Karpas-422 (cell line): ENCODE measurements around the gene LRCH1. TPM values are rescaled to one million over a fixed set of nuclear protein-coding genes. Genes with fewer than 3 reads are reported as not detected.

ENCODE experiments used
- DNase-seq: peaks from one replicate; pipeline ENCODE4 v3.0.0-alpha.2; 2015
- H2AFZ ChIP-seq: fragments of 200-600 bp; sonication (generic); 2 replicates; pipeline ENCODE4 v1.6.1; 2014; ENCODE audit warnings: antibody characterized with exemption, low read length, mixed read lengths
- H3K27ac ChIP-seq: fragments of 200-600 bp; sonication (generic); 2 replicates; pipeline ENCODE4 v1.5.1; 2014; ENCODE audit warnings: mild to moderate bottlenecking, low read length, moderate library complexity
- H3K27me3 ChIP-seq: fragments of 200-600 bp; sonication (generic); 2 replicates; pipeline ENCODE4 v1.6.1; 2014; ENCODE audit warnings: low read length, mixed read lengths
- H3K36me3 ChIP-seq: fragments of 200-600 bp; sonication (generic); 2 replicates; pipeline ENCODE4 v1.6.1; 2014; ENCODE audit warnings: low read length, mixed read lengths; ENCODE audit not compliant: insufficient read depth
- H3K4me1 ChIP-seq: fragments of 200-600 bp; sonication (generic); 2 replicates; pipeline ENCODE4 v1.6.1; 2014; ENCODE audit warnings: mild to moderate bottlenecking, low read length, mixed read lengths
- H3K4me2 ChIP-seq: fragments of 200-600 bp; sonication (generic); 2 replicates; pipeline ENCODE4 v1.6.1; 2014; ENCODE audit warnings: low read length, low read depth, mild to moderate bottlenecking; ENCODE audit not compliant: poor library complexity, severe bottlenecking
- H3K4me3 ChIP-seq: fragments of 200-600 bp; sonication (generic); 2 replicates; pipeline ENCODE4 v1.5.1; 2014; ENCODE audit warnings: mild to moderate bottlenecking, antibody characterized with exemption, low read length, mixed read lengths
- H3K79me2 ChIP-seq: fragments of 200-600 bp; sonication (generic); 2 replicates; pipeline ENCODE4 v1.6.1; 2014; ENCODE audit warnings: mild to moderate bottlenecking, low read length, mixed read lengths
- H3K9ac ChIP-seq: fragments of 200-600 bp; sonication (generic); 2 replicates; pipeline ENCODE4 v1.6.0; 2014; ENCODE audit warnings: low read length
- H3K9me2 ChIP-seq: fragments of 200-600 bp; sonication (generic), shearing (Covaris generic); replicated peaks from 2 replicates; pipeline ENCODE4 v1.6.0; 2014; ENCODE audit warnings: mild to moderate bottlenecking, low read length, moderate library complexity; ENCODE audit not compliant: insufficient read depth
- H3K9me3 ChIP-seq: fragments of 300-700, 200-600 bp; sonication (generic); 2 replicates; pipeline ENCODE4 v1.6.1; 2014; ENCODE audit warnings: low read length, mixed read lengths
- H4K20me1 ChIP-seq: fragments of 200-600 bp; sonication (generic); 2 replicates; pipeline ENCODE4 v1.6.1; 2014; ENCODE audit warnings: mild to moderate bottlenecking, antibody characterized with exemption, low read length, low read depth; ENCODE audit not compliant: insufficient read depth
- total RNA-seq: library from RNA; depleted of rRNA; stranded (reverse); fragments of >200 nt; shearing (Covaris generic); gene quantifications from 2 replicates; pipeline ENCODE4 v1.2.3, GENCODE V29; 2014; ENCODE audit warnings: low replicate concordance

Gene LRCH1
- total RNA-seq, 1 experiment from 2014 or later, result 0.56 TPM

GRCh38 chr13:46639033-46639981 is 86.3 kb downstream of the LRCH1 start:
- Histone ChIP-seq H3K9ac (no peak overlapping the region), H3K27me3 (no peaks in the 10 kb centered on the region), H3K79me2 (no peaks in the 10 kb centered on the region), H2AFZ (no peak overlapping the region), H3K9me3 (no peaks in the 10 kb centered on the region), H3K4me3 (no peak overlapping the region), H3K27ac (no peak overlapping the region), H3K4me2 (no peak overlapping the region), H4K20me1 (0 out of 2 replicates have a peak, but pooled peaks cover 9% of the 10 kb centered on the region), H3K36me3 (no peaks in the 10 kb centered on the region), H3K9me2 (no peaks in the 10 kb centered on the region), H3K4me1 (no peaks in the 10 kb centered on the region)
- DNase-seq, result no peak

GRCh38 chr13:46640843-46641242 is 87.9 kb downstream of the LRCH1 start:
- Histone ChIP-seq H3K79me2 (no peaks in the 10 kb centered on the region), H3K27ac (no peak overlapping the region), H2AFZ (no peak overlapping the region), H3K9ac (no peak overlapping the region), H3K9me2 (no peaks in the 10 kb centered on the region), H3K4me3 (no peak overlapping the region), H3K36me3 (no peaks in the 10 kb centered on the region), H3K4me1 (no peaks in the 10 kb centered on the region), H4K20me1 (0 out of 2 replicates have a peak, but pooled peaks cover 9% of the 10 kb centered on the region), H3K27me3 (no peaks in the 10 kb centered on the region), H3K9me3 (no peaks in the 10 kb centered on the region), H3K4me2 (no peak overlapping the region)
- DNase-seq, result no peak

GRCh38 chr13:46641274-46642081 is 88.5 kb downstream of the LRCH1 start:
- Histone ChIP-seq H3K9me2 (no peaks in the 10 kb centered on the region), H3K4me1 (no peaks in the 10 kb centered on the region), H3K9ac (no peak overlapping the region), H3K36me3 (no peaks in the 10 kb centered on the region), H3K9me3 (no peaks in the 10 kb centered on the region), H2AFZ (no peak overlapping the region), H4K20me1 (0 out of 2 replicates have a peak, but pooled peaks cover 9% of the 10 kb centered on the region), H3K27me3 (no peaks in the 10 kb centered on the region), H3K4me3 (no peak overlapping the region), H3K4me2 (no peak overlapping the region), H3K79me2 (no peaks in the 10 kb centered on the region), H3K27ac (no peak overlapping the region)
- DNase-seq, result no peak

- H3K27ac ChIP-seq, result no peak overlapping the region
- no peak overlapping the region for H3K9ac ChIP-seq
- no peaks in the 10 kb centered on the region for H3K4me1 ChIP-seq
- H3K9me3 ChIP-seq, result no peaks in the 10 kb centered on the region
- H3K9me2 ChIP-seq, result no peaks in the 10 kb centered on the region
- H3K36me3 ChIP-seq, result no peaks in the 10 kb centered on the region
- no peak overlapping the region for H2AFZ ChIP-seq
- H3K79me2 ChIP-seq, result no peaks in the 10 kb centered on the region
- H3K4me3 ChIP-seq, result no peak overlapping the region
- no peaks in the 10 kb centered on the region for H3K27me3 ChIP-seq
- H4K20me1 ChIP-seq, result 0 out of 2 replicates have a peak, but pooled peaks cover 10% of the 10 kb centered on the region
- DNase-seq, result no peak
- no peak overlapping the region for H3K4me2 ChIP-seq
Observed at GRCh38 chr13:46642254-46642653, 89.3 kb downstream of the LRCH1 start.

GRCh38 chr13:46643165-46643777 is 90.3 kb downstream of the LRCH1 start:
- H3K36me3 ChIP-seq, result no peaks in the 10 kb centered on the region
- H3K9me2 ChIP-seq, result no peaks in the 10 kb centered on the region
- no peaks in the 10 kb centered on the region for H3K79me2 ChIP-seq
- 0 out of 2 replicates have a peak, but pooled peaks cover 13% of the 10 kb centered on the region for H4K20me1 ChIP-seq
- no peak for DNase-seq
- no peaks in the 10 kb centered on the region for H3K27me3 ChIP-seq
- H3K4me3 ChIP-seq, result no peak overlapping the region
- H3K4me2 ChIP-seq, result no peak overlapping the region
- H3K4me1 ChIP-seq, result no peaks in the 10 kb centered on the region
- no peak overlapping the region for H2AFZ ChIP-seq
- H3K9ac ChIP-seq, result no peak overlapping the region
- H3K27ac ChIP-seq, result no peak overlapping the region
- H3K9me3 ChIP-seq, result no peaks in the 10 kb centered on the region

- no peaks in the 10 kb centered on the region for H3K4me1 ChIP-seq
- DNase-seq, result no peak
- no peak overlapping the region for H2AFZ ChIP-seq
- 0 out of 2 replicates have a peak, but pooled peaks cover 5% of the 10 kb centered on the region for H4K20me1 ChIP-seq
- H3K4me2 ChIP-seq, result no peak overlapping the region
- H3K9me2 ChIP-seq, result no peaks in the 10 kb centered on the region
- no peaks in the 10 kb centered on the region for H3K9me3 ChIP-seq
- no peak overlapping the region for H3K4me3 ChIP-seq
- H3K27me3 ChIP-seq, result no peaks in the 10 kb centered on the region
- no peaks in the 10 kb centered on the region for H3K79me2 ChIP-seq
- no peaks in the 10 kb centered on the region for H3K36me3 ChIP-seq
- no peak overlapping the region for H3K27ac ChIP-seq
- H3K9ac ChIP-seq, result no peak overlapping the region
Observed at GRCh38 chr13:46644816-46645215, 91.8 kb downstream of the LRCH1 start.

GRCh38 chr13:46647512-46648065 is 94.6 kb downstream of the LRCH1 start:
- Histone ChIP-seq H4K20me1 (0 out of 2 replicates have a peak, but pooled peaks cover 4% of the 10 kb centered on the region), H3K4me3 (no peak overlapping the region), H3K36me3 (no peaks in the 10 kb centered on the region), H3K27ac (no peak overlapping the region), H3K9ac (no peak overlapping the region), H3K9me3 (no peaks in the 10 kb centered on the region), H3K4me1 (no peaks in the 10 kb centered on the region), H3K27me3 (no peaks in the 10 kb centered on the region), H3K79me2 (no peaks in the 10 kb centered on the region), H3K9me2 (no peaks in the 10 kb centered on the region), H2AFZ (no peak overlapping the region), H3K4me2 (no peak overlapping the region)
- no peak for DNase-seq
